NCI-H460 (cell line): ENCODE data around the gene ATP5F1E. TPM values are rescaled to one million over a fixed set of nuclear protein-coding genes. Genes with fewer than 3 reads are reported as not detected.
"Not testable (repeated sequence)": the region's sequence is repeated elsewhere in the genome, so short reads cannot be mapped to it uniquely, and the experiment has no call there.

Source experiments
- DNase-seq: peaks from one replicate; pipeline ENCODE4 v3.0.0-alpha.2; 2016; ENCODE audit warnings: low read depth; ENCODE audit errors: extremely low read depth
- total RNA-seq: library from RNA; depleted of rRNA; stranded (reverse); fragments of >200 nt; shearing (Covaris generic); gene quantifications from 2 replicates; pipeline ENCODE4 v1.2.3, GENCODE V29; 2014

Gene ATP5F1E
- total RNA-seq, 1 experiment from 2014 or later, result 92.3 TPM

DNA sequence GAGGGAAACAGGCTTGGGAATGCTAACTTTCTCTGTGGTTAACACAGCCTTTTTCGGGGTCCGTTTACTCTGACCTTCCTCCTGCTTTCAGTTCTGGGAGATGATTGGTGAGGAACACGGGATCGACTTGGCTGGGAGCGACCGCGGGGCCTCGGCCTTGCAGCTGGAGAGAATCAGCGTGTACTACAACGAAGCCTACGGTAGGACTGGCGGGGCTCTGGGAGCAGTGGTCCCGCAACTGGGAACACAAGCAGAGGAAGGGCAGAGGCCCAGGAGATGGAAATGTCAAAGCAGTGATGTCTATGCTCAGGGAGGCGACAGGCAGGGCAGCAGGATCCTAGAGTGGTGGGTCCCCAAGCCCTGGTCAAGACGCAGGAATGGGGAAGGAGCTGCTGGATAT, 9.4 kb downstream of the ATP5F1E start:
- DNase-seq, result no peak

DNA sequence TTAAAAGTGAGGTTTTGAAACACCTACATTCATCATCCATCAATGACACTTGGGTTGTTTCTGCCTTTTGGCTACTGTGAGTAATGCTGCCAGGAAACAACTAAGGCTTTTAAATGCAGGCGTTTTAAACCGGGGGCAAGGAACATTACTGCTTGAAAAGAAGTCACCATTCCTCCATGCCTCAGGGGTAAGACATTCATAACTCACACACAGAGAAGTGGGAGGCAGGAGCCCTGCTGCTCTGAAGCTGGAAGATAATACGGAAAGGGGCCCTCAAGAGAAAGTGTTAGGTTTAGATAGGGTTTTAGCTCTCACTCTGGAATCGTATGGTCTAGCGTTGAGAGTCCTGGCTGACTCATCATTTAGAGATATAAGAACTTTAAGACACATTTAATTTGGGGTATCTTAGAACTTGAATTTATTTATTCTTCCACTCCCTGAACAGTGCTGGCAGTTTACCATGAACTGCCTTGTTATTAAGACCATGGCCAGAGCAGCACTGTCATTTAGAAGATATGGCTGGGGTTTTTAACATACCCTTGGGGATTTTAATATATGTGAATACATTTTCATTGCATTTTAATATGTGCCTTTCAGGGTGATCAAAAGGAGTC, 11.1 kb downstream of the ATP5F1E start:
- DNase-seq, result no peak

DNA sequence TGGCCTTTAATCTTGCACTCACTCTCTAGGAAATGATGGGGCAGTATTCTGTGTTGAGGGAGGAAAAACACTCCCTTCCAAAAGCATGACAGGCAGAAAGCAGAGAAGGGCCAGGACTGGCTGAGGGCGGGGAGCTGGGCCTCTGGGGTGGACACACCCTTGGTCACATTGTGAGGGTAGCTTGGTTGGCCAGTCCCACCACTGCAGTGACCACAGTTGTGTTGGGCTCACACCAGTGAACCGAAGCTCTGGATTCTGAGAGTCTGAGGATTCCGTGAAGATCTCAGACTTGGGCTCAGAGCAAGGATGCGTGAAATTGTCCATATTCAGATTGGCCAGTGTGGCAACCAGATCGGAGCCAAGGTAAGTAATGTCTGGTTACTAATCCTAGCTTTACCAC, 12.9 kb downstream of the ATP5F1E start, which contains the start of gene TUBB1:
TSS of gene TUBB1 (plus strand) at position 213 of the 400 bp plus-strand sequence. CDS start at position 307, 94 bp downstream.
- DNase-seq, result no peak

DNA sequence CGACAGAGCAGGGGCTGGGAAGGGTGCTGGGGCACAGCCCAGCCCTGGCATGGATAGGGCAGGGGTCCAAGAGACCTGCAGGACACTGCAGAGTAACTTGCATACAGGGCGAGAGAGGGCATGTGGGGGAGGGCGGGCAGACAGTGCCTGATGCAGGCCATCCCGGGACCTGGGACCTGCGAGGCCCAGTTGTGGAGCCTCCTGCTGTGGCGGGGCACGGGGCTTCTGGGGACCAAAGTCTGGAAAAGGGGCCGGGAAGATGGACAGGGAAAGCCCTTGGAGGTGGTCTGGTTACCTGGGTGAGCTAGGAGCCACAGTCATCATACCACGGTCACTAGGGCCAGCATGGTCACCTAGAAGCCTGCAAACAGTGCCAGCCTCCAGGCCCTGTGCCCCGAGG, 13.3 kb downstream of the ATP5F1E start:
- DNase-seq, result no peak

- DNase-seq, result no peak
These were observed 14.5 kb downstream of the ATP5F1E start for GRCh38 chr20:59017493-59018231.

GRCh38 chr20:59016795-59017492, 15.2 kb downstream of the ATP5F1E start:
- DNase-seq, result no peak

GRCh38 chr20:59015812-59016711, 16.1 kb downstream of the ATP5F1E start:
- no peak for DNase-seq

DNA sequence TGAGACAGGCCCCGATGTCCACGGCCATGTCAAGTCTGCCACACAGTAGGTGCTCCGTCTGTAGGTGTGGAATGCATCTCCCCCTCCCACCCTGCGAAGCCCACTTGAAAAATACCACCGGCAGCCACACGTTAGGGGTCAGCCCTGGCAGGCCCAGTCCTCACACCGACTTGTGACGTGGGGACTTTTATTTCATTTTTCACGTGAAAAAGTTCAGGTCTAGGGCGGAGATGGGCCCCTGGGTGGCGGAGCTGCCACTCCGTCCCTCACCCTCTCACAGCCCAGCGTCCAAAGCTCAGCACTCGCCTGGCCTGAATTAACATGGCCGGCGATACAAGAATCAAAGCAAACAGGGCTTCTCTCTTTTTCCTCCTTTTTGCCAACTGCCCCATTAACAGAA, 16.7 kb downstream of the ATP5F1E start:
- DNase-seq, result no peak

GRCh38 chr20:59014680-59015389, 17.3 kb downstream of the ATP5F1E start:
- DNase-seq, result no peak

DNA sequence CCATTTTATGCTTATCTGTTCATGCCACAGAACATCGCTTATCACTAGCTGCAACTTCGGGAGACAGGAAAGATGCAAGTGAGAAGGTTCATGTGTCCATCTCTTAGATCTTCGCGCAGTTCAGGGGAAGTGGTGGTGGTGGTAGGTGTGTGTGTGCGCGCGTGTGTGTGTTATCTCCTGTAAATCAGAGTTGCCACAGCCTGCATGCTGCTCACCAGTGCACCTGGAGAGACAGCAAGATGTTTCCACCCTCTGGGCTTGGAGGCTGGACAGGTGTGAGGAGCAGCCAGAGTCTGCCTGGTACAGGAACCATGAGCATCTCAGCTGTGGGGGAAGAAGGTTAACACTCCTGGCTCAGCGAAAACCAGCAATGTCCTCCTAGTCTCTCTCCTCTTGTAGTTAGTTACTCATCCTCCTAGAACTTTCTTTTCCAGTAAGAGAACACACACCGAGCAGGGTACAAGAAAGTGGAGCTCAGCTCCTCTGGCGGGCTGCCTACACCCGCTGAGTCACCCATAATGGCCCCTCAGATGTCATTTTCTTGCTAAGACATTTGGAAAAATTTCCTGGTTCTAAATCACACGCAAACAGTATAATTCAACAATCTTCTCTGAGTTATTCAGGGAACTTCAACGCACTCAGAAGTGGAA, 18.1 kb downstream of the ATP5F1E start:
- DNase-seq, result no peak

DNA sequence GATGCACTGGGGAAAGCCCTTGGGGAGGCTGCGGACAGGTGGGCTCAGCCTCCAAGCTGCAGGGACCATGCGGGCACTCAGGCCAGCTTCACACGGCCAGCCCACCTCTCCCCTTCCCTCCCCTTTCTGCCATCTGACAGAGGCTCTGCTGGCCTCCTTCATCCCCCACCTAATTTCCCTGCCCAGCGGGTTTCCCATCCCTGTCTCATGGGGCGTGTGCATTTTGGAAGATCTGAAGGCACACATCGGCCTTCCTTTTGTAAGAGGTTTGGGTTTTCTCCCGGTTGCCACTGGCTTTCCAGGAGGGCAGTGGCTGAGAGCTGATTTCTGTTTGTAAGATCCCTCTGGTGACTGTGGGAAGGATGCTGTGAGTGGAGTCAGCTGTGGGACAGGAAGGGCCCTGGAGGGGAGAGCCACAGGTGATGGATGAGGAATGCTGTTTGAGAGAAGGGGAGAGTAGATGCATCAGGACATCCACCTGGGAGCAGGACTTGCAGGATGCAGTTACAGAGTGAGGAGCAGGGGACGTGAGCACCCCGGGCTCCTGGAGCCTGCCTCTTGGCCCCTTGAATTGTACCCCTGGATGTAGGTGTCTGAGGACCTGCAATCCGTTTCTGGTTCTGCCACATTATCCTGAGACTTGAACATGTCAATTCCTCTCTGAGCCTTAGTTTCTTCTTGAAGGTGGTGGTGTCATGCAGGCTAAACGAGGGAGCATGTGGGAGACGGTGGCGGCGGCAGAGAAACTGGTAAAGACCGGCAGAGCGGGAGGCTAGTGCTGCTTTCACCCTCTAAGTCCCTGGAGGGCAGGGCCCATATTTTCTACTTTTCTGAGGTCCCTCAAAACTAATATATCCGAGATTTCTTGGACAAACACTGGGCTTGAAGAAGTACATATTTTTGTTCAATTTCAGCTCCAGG, 18.8 kb downstream of the ATP5F1E start:
- no peak for DNase-seq

DNA sequence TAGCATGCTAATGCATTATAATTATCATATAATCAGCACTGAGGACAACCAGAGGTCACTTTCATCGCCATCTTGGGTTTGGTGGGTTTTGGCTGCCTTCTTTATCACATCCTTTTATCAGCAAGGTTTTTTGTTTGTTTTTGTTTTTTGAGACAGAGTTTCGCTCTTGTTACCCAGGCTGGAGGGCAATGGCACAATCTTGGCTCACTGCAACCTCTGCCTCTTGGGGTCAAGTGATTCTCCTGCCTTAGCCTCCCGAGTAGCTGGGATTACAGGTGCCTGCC, 20.3 kb downstream of the ATP5F1E start:
- not testable (repeated sequence) for DNase-seq

DNA sequence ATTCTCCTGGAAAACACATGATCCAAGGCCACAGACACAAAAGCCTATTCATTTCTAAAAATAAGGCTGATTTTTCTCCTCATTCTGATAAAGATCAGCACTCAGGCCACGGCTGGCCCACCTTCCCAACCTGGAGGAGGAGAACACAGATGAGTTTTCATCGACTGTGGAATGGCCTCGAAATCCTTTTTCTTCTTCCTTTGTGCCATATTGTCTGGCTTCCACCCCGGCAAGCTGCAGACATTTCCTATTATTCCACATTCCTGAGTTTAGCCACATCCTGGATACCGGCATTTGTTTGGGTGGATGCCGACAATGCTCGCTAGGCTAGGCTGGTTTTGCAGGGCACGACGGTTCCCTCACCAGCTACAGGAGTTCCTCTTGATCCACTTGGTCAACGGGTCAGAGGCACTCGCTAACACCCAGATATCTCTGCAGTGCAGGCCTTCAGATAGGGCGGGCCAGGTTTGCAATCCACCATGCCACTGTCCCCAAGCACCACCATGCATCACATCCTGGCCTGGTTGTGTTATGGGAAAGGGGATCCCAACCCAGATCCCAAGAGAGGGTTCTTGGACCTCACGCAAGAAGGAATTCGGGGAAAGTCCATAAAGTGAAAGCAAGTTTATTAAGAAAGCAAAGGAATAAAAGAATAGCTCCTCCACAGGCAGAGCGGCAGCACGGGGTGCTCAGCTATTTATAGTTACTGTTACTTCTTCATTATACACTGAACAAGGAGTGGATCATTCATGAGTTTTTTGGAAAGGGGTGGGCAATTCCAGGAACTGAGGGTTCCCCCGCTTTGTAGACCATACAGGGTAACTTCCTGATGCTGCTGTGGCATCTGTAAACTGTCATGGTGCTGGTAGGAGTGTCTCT, 20.9 kb downstream of the ATP5F1E start:
- DNase-seq, result no peak

- DNase-seq, result no peak
These were observed 21.7 kb downstream of the ATP5F1E start for GRCh38 chr20:59010321-59010994.

GRCh38 chr20:59008715-59009336, 23.3 kb downstream of the ATP5F1E start:
- no peak for DNase-seq

- no peak for DNase-seq
These were observed 24.2 kb downstream of the ATP5F1E start for GRCh38 chr20:59007665-59008511.
